Measurements from ENCODE around the gene OR52I1. TPM values are rescaled to one million over a fixed set of nuclear protein-coding genes. Genes with fewer than 3 reads are reported as not detected.

The OR52I1 gene
- total and polyA plus RNA-seq, 10 of the 15 experiments (the other 5 are each of a cell fraction or from before 2014, with no cell fraction given): not detected

DNA sequence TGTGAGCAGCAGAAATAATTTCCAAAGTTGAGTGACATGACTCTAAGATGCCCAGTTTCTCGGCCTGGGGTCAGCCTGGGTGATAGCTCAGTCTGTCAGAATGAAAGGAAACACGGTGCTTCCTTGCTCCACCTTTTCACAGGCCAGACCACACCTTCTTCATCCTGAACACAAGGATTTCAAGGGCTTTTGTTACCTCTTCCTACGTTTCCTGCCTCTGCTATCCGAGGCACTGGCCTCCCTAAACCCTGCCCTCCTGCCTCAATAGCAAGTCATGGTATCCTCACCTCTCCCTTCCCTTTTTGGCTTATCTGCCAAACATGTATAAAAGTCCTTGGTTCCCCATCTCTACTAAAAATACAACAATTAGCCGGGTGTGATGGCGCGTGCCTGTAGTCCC is 48.2 kb downstream of the OR52I1 start:
- DNase-seq (ENCODE audit: low read depth, low spot score) (no peak), FAIRE-seq (no peak), ATAC-seq (no peak)
- intact Hi-C loops (cut with micrococcal nuclease; ENCODE audit: unreplicated experiment) (no loop called here), in situ Hi-C loops (cut with MboI) (no loop called here)
- TF ChIP-seq SP1 (IDR thresholded peaks at IDR 0.05; ENCODE audit: low read depth, low read length) (no peak), EZH2 (IDR thresholded peaks at IDR 0.05; ENCODE audit: borderline replicate concordance, control insufficient read depth, low read depth, low read length) (no peak), SRF (IDR thresholded peaks at IDR 0.05; ENCODE audit: low read depth in 2 of 2, low read length in 2 of 2) (no peak), ZNF384 (IDR thresholded peaks at IDR 0.05; ENCODE audit: borderline replicate concordance, low read depth, low read length) (no peak)
- TF ChIP-seq, protein P1, sequence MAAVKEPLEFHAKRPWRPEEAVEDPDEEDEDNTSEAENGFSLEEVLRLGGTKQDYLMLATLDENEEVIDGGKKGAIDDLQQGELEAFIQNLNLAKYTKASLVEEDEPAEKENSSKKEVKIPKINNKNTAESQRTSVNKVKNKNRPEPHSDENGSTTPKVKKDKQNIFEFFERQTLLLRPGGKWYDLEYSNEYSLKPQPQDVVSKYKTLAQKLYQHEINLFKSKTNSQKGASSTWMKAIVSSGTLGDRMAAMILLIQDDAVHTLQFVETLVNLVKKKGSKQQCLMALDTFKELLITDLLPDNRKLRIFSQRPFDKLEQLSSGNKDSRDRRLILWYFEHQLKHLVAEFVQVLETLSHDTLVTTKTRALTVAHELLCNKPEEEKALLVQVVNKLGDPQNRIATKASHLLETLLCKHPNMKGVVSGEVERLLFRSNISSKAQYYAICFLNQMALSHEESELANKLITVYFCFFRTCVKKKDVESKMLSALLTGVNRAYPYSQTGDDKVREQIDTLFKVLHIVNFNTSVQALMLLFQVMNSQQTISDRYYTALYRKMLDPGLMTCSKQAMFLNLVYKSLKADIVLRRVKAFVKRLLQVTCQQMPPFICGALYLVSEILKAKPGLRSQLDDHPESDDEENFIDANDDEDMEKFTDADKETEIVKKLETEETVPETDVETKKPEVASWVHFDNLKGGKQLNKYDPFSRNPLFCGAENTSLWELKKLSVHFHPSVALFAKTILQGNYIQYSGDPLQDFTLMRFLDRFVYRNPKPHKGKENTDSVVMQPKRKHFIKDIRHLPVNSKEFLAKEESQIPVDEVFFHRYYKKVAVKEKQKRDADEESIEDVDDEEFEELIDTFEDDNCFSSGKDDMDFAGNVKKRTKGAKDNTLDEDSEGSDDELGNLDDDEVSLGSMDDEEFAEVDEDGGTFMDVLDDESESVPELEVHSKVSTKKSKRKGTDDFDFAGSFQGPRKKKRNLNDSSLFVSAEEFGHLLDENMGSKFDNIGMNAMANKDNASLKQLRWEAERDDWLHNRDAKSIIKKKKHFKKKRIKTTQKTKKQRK (IDR thresholded peaks at IDR 0.05; ENCODE audit: low read depth, low read length): no peak
- TF ChIP-seq, protein P2, sequence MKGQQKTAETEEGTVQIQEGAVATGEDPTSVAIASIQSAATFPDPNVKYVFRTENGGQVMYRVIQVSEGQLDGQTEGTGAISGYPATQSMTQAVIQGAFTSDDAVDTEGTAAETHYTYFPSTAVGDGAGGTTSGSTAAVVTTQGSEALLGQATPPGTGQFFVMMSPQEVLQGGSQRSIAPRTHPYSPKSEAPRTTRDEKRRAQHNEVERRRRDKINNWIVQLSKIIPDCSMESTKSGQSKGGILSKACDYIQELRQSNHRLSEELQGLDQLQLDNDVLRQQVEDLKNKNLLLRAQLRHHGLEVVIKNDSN (IDR thresholded peaks at IDR 0.05; ENCODE audit: borderline replicate concordance, extremely low read length, insufficient read depth, low read depth, low read length): no peak
- no TSS peak for BruUV-seq (replicated peaks)
- RAD21 ChIA-PET (ENCODE audit: unreplicated experiment): no interaction called here
- 35% methylated on average over 7 of the region's 7 CpGs for WGBS (ENCODE audit: insufficient coverage, insufficient replicate concordance, low lambda C conversion rate, missing lambda C conversion rate)
- Histone ChIP-seq H4K20me1 (ENCODE audit: control insufficient read depth, insufficient read depth) (no peaks in the 10 kb centered on the region), H3K27me3 (replicated peaks in 1 of 2; ENCODE audit: control insufficient read depth in 2 of 2, insufficient read depth in 2 of 2, low read length in 1 of 2) (no peaks in the 10 kb centered on the region; a peak in 1 of 4 replicates), H3K79me2 (ENCODE audit: control insufficient read depth, insufficient read depth, low read length) (no peaks in the 10 kb centered on the region), H3K4me1 (ENCODE audit: control insufficient read depth, insufficient read depth, low read length) (no peaks in the 10 kb centered on the region), H2AFZ (ENCODE audit: control insufficient read depth, low read depth, low read length) (no peak overlapping the region), H3K36me3 (ENCODE audit: control insufficient read depth in 2 of 2, insufficient read depth in 2 of 2, low read length in 1 of 2) (no peaks in the 10 kb centered on the region), H3K27ac (ENCODE audit: control insufficient read depth, insufficient read depth) (no peak overlapping the region), H3K4me2 (ENCODE audit: control insufficient read depth, insufficient read depth) (no peak overlapping the region), H3K9ac (ENCODE audit: control insufficient read depth, insufficient read depth, low read length) (no peak overlapping the region), H3K4me3 (no peak overlapping the region), H3K9me3 (replicated peaks; ENCODE audit: control insufficient read depth, insufficient read depth, low read length) (no peaks in the 10 kb centered on the region)
- SMC1A ChIA-PET (ENCODE audit: uncharacterized antibody, unreplicated experiment): no interaction called here
- POLR2A ChIA-PET: no interaction called here
- CTCF ChIA-PET: no interaction called here

Measured in GM12878 (cell line).